Lower lobe of right lung (tissue), 2 donors: ENCODE results near the gene MSLN. TPM values are rescaled to one million over a fixed set of nuclear protein-coding genes. Genes with fewer than 3 reads are reported as not detected.

Source experiments
- ATAC-seq, 2 donors: fragments of 200-7000 bp; cut with Tn5 transposase; one replicate each; pipeline ENCODE4 v1.9.1; 2020 to 2022; ENCODE audit warnings: mild to moderate bottlenecking in 2 of 2, moderate library complexity in 2 of 2
- DNase-seq: peaks from one replicate; pipeline ENCODE4 v3.0.0-alpha.2; 2020
- H3K27ac ChIP-seq: fragments of 200-600 bp; one replicate; pipeline ENCODE4 v1.8.0; 2022
- H3K27me3 ChIP-seq: fragments of 200-600 bp; one replicate; pipeline ENCODE4 v1.8.0; 2022; ENCODE audit warnings: low read depth
- H3K36me3 ChIP-seq: fragments of 200-600 bp; one replicate; pipeline ENCODE4 v1.8.0; 2022; ENCODE audit warnings: mild to moderate bottlenecking
- H3K4me1 ChIP-seq: fragments of 200-600 bp; one replicate; pipeline ENCODE4 v1.8.0; 2022
- H3K4me3 ChIP-seq: fragments of 200-600 bp; one replicate; pipeline ENCODE4 v1.8.0; 2022; ENCODE audit warnings: mild to moderate bottlenecking
- H3K9me3 ChIP-seq: fragments of 200-600 bp; one replicate; pipeline ENCODE4 v1.8.0; 2022
- intact Hi-C: fragments of 100-400 bp; cut with DNase I; formaldehyde crosslinking; loops from one replicate; pipeline ENCODE4 v1.11.0; 2022
- total RNA-seq: library from RNA; stranded (reverse); fragmentation: NEBNext Ultra II Directional; extraction: Animal tissue kit (Norgen Biotek cat#: 25700); gene quantifications from one replicate; pipeline ENCODE4 v1.2.1, GENCODE V29; 2021
- TF ChIP-seq, protein P1 (sequence below): fragments of 200-600 bp; IDR thresholded peaks from one replicate; pipeline ENCODE4 v1.8.0; 2022; ENCODE audit warnings: antibody characterized with exemption, mild to moderate bottlenecking
- donor health status: DM: no; HTN: yes; CAD: no; lungs with severe emphysema.

MSLN gene
- total RNA-seq, 1 donor from 2014 or later = 42.6 TPM

DNA sequence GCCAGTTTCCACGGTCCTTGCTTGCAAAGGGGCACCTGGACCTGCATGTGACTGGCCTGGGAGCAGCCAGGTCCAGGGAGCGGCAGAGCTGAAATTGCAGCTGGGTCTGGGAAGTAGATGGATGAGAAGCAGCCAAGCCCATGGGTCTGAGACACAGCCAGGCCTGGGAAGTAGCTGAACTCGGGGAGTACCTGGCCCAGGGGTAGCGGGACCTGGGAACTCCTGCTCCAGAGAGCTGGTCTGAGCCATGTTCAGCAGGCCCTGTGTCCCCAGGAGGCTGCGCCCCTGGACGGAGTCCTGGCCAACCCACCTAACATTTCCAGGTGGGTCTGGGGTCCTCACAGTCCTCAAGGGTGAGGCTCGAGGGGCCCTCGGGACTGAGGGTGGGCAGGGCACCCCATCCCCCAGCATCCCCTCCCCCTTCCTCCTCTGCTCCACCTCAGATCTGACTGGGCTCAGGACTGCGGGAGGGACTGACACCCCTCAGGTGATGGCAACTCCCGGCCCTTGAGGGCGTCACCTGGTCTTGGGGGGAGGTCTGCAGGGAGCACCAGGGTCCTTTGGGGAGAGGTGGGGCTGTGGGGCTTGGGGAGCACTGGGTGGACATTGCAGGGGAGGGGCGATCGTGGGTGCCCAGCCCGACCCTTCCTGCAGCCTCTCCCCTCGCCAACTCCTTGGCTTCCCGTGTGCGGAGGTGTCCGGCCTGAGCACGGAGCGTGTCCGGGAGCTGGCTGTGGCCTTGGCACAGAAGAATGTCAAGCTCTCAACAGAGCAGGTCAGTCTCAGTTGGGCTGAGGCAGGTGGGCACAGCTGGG lies 3.0 kb downstream of the MSLN start:
- Histone ChIP-seq H3K27ac (no peak overlapping the region), H3K27me3 (no peaks in the 10 kb centered on the region), H3K36me3 (no peaks in the 10 kb centered on the region), H3K4me1 (peaks cover 8% of the 10 kb centered on the region), H3K9me3 (no peaks in the 10 kb centered on the region), H3K4me3 (no peak overlapping the region)
- TF ChIP-seq, protein P1, sequence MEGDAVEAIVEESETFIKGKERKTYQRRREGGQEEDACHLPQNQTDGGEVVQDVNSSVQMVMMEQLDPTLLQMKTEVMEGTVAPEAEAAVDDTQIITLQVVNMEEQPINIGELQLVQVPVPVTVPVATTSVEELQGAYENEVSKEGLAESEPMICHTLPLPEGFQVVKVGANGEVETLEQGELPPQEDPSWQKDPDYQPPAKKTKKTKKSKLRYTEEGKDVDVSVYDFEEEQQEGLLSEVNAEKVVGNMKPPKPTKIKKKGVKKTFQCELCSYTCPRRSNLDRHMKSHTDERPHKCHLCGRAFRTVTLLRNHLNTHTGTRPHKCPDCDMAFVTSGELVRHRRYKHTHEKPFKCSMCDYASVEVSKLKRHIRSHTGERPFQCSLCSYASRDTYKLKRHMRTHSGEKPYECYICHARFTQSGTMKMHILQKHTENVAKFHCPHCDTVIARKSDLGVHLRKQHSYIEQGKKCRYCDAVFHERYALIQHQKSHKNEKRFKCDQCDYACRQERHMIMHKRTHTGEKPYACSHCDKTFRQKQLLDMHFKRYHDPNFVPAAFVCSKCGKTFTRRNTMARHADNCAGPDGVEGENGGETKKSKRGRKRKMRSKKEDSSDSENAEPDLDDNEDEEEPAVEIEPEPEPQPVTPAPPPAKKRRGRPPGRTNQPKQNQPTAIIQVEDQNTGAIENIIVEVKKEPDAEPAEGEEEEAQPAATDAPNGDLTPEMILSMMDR = no peak
- ATAC-seq (no peak), DNase-seq (no peak)
- intact Hi-C loops = no loop called here

DNA sequence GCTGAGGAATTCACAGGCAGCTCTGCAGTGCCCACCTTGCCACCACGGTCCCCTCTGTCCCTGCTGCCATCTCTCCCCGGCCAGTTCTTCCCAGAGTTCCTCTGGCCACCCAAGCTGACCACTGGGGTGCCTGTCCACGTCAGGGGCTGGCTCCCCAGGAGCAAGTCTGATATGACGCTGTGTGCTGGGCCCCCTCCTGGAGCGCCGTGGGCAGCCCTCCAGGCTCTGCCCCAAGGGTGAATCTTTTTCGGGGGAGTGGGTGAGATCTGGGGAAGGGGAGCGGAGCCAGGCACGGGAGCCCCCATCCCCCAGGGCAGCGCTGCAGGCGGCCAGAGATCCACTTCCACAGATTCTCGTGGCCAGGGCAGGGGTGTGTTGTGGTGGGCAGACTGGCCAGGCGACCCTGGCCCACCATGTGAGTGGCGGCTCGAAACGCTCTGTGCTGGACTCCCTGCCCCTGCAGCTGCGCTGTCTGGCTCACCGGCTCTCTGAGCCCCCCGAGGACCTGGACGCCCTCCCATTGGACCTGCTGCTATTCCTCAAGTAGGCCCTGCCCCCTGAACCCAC lies 3.7 kb downstream of the MSLN start:
- ATAC-seq = no peak
- no peak overlapping the region for H3K4me3 ChIP-seq
- DNase-seq = no peak
- H3K27me3 ChIP-seq = no peaks in the 10 kb centered on the region
- H3K4me1 ChIP-seq = peaks cover 8% of the 10 kb centered on the region
- no peak overlapping the region for H3K27ac ChIP-seq
- no peaks in the 10 kb centered on the region for H3K9me3 ChIP-seq
- TF ChIP-seq, protein P1 = no peak
- H3K36me3 ChIP-seq = no peaks in the 10 kb centered on the region
- intact Hi-C loops = no loop called here

DNA sequence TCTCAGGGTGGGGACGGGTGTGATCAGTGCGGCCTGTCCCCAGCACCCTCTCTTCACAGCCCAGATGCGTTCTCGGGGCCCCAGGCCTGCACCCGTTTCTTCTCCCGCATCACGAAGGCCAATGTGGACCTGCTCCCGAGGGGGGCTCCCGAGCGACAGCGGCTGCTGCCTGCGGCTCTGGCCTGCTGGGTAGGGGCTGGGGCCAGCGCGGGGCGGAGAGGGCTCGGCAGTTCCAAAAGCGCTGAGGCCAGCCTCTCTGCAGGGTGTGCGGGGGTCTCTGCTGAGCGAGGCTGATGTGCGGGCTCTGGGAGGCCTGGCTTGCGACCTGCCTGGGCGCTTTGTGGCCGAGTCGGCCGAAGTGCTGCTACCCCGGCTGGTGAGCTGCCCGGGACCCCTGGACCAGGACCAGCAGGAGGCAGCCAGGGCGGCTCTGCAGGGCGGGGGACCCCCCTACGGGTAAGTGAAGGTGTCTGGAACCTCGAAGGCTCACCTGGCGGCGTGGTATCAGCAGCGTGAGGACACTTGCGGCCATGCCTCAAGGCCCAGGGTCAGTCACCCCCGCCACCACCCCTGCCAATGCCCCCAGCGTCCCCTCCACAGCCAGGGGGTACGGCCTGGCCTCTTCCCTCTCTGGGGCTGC lies 4.4 kb downstream of the MSLN start:
- peaks cover 6% of the 10 kb centered on the region for H3K4me1 ChIP-seq
- H3K9me3 ChIP-seq = no peaks in the 10 kb centered on the region
- intact Hi-C loops = no loop called here
- no peak overlapping the region for H3K27ac ChIP-seq
- ATAC-seq (no peak), DNase-seq (no peak)
- H3K4me3 ChIP-seq = no peak overlapping the region
- H3K36me3 ChIP-seq = no peaks in the 10 kb centered on the region
- TF ChIP-seq, protein P1 = no peak
- H3K27me3 ChIP-seq = no peaks in the 10 kb centered on the region

DNA sequence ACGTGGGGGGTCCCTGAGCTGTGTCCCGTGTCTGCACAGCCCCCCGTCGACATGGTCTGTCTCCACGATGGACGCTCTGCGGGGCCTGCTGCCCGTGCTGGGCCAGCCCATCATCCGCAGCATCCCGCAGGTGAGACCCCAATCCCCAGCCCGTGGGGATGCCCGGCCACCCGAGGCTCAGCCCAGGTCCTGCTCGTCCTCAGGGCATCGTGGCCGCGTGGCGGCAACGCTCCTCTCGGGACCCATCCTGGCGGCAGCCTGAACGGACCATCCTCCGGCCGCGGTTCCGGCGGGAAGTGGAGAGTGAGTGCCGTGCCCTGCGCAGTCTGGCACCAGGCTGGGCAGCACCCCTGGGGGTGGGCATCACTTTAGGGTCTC lies 4.9 kb downstream of the MSLN start:
- ATAC-seq (no peak), DNase-seq (no peak)
- H3K27me3 ChIP-seq = no peaks in the 10 kb centered on the region

DNA sequence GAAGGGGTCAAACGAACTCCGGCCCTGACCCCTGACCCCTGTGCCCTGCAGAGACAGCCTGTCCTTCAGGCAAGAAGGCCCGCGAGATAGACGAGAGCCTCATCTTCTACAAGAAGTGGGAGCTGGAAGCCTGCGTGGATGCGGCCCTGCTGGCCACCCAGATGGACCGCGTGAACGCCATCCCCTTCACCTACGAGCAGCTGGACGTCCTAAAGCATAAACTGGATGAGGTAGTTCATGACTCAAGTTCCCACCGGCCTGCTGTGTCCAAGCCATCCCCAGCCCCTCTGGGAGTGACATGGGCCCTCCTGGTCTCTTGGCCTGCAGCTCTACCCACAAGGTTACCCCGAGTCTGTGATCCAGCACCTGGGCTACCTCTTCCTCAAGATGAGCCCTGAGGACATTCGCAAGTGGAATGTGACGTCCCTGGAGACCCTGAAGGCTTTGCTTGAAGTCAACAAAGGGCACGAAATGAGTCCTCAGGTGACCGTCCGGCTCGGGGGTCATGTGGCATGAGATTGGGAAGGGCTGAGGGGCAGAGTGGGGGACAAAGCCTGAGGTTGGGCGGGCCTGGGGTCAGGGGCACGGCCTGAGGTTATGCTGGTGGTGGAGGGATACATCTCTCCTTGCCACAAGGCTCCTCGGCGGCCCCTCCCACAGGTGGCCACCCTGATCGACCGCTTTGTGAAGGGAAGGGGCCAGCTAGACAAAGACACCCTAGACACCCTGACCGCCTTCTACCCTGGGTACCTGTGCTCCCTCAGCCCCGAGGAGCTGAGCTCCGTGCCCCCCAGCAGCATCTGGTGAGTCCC lies 5.7 kb downstream of the MSLN start:
- Histone ChIP-seq H3K4me1 (no peaks in the 10 kb centered on the region), H3K27me3 (no peaks in the 10 kb centered on the region), H3K27ac (no peak overlapping the region), H3K9me3 (no peaks in the 10 kb centered on the region), H3K36me3 (no peaks in the 10 kb centered on the region), H3K4me3 (no peak overlapping the region)
- TF ChIP-seq, protein P1 = no peak
- no peak for ATAC-seq
- intact Hi-C loops = no loop called here
- DNase-seq = no peak

More for the DNA sequence above, 4.9 kb downstream of the MSLN start:
- intact Hi-C loops = no loop called here
- TF ChIP-seq, protein P1 = no peak
- Histone ChIP-seq H3K9me3 (no peaks in the 10 kb centered on the region), H3K4me1 (peaks cover under 1% of the 10 kb centered on the region), H3K4me3 (no peak overlapping the region), H3K27ac (no peak overlapping the region), H3K36me3 (no peaks in the 10 kb centered on the region)
